NCI-H1417 (cell line): ENCODE measurements around the gene ATOH1.

Experiments used
- DNase-seq, 3 experiments: peaks; one replicate each; lab custom pipeline; 2025; lab: John Stamatoyannopoulos, UW

Gene ATOH1, protein sequence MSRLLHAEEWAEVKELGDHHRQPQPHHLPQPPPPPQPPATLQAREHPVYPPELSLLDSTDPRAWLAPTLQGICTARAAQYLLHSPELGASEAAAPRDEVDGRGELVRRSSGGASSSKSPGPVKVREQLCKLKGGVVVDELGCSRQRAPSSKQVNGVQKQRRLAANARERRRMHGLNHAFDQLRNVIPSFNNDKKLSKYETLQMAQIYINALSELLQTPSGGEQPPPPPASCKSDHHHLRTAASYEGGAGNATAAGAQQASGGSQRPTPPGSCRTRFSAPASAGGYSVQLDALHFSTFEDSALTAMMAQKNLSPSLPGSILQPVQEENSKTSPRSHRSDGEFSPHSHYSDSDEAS

DNA sequence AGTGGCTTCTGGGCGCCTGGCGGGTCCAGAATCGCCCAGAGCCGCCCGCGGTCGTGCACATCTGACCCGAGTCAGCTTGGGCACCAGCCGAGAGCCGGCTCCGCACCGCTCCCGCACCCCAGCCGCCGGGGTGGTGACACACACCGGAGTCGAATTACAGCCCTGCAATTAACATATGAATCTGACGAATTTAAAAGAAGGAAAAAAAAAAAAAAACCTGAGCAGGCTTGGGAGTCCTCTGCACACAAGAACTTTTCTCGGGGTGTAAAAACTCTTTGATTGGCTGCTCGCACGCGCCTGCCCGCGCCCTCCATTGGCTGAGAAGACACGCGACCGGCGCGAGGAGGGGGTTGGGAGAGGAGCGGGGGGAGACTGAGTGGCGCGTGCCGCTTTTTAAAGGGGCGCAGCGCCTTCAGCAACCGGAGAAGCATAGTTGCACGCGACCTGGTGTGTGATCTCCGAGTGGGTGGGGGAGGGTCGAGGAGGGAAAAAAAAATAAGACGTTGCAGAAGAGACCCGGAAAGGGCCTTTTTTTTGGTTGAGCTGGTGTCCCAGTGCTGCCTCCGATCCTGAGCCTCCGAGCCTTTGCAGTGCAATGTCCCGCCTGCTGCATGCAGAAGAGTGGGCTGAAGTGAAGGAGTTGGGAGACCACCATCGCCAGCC, at the start of gene ATOH1:
ATOH1 (plus strand) TSS at position 422 of the 663 bp plus-strand sequence; CDS start at position 596, 174 bp downstream.
- DNase-seq: peak; percentile 22 to 70 (median 61)

DNA sequence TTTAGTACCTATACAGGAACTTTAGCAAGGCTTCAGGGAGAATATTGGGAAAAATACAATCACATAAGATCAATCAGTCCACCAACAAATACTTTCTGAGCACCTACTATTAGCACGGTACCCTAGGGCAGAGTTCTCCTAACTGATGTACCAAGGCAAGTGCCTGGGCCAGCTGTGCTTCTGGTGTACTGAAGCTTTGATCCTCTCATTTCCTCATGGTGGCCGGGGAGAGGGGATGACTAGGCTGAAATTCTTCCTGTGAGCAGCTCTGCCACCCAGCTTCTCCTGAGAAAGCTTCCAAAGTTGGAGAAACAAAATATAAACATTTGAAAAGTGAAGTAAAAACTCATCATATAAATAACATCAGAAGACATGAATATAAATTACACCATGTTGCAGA, 49.3 kb upstream of the ATOH1 start:
- DNase-seq: no peak

DNA sequence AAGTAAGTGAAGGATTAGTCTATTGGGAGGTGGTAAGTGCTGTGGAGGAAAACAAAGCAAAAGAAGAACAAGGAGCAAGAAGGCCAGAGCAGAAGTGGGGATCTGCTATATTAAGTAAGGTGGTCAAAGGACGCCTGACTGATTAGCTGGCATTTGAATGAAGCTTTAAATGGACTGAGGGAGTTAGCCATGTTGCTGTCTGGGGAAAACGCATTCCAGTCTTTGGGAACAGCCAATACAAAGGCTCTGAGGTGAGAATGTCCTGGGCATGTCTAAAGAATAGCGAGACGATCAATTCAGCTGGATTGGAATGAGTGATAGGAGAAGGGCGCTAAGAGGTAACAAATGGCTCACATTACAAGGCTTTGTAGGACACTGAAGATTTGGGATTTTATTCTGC, 48.5 kb upstream of the ATOH1 start:
- no peak for DNase-seq

DNA sequence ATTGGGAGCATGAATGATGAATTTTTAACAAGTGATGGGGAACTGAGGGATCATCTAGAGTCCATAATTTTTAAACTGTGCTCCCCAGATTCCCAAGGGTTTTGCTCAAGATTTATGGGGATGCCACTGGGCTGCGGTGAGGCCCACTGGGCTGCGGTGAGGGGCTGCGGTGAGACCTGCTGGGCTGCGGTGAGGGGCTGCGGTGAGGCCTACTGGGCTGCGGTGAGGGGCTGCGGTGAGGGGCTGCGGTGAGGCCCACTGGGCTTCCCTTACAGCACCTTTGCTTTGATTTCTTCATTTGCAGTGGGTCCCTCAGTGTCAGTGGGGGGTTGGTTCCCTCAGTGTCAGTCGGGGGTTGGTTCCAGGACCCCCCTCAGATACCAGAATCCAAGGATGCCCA, 47.4 kb upstream of the ATOH1 start:
- DNase-seq: no peak

DNA sequence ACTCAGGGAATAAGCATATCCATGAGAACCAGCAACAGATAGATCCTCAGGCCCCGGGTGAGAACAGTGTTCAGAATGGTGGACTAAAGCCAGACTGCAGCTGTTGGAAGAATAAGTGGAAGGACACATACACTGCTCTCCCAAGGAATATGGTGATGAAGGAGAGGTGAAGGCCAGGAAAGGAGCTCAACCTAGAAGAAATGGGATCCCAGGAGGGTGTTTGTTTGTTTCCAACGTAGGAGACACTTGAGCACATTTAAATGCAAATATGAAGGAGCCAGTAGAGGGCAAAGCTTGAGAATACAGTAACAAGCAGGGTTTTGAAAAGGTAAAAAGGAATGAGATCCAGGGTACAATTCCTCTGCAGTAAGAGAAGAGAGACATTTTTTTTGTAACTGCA, 42.4 kb upstream of the ATOH1 start:
- DNase-seq: no peak

DNA sequence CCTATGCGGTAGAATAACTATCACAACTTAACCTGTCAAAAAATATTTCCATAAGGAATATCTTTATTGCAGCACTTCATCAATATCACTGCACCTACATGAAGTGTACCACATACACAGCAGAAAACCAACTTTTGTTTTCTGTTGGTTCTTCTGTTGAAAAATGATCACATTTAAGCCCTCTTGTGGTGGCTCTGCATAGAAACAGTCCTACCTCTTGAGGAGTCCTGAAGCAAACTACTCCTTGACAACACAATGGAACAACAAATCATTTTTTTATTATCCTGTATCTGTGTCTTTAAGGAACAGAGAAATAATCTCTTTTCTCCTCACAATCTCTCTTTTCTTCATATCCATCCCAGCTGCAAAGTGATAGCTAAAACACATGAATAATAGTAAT, 39.8 kb upstream of the ATOH1 start:
- DNase-seq: peak in 2 of 3 experiments; percentile 14 to 51

DNA sequence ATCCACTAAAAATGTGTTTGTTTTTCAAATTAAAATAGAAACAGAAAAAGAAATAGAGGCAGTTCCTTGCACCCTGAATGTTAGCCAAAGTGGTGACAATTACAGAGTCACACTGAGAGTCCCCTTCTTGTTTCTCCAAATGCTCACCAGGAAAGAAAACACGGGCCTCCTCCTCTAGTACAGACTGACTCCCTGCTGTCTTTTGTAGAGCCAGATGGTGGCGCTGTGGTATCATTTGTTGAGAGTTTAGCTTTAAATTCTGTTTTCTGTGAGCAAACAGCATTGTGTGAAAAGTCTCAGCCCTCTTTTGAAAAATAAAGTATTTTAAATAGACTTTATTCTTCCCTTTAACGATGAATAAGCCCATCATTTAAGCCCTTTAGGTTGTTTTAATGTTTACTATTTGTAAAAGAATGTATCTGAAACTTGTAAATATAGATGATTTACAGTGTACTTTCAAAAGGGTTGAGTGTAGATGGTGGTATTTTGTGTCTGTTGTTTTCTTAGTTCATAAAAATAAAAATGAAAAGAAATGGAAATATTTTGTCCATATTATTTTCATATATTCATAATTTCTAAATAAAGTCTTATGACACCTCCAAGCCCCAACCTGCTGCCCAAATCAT, 36.9 kb upstream of the ATOH1 start:
- peak; percentile 12 to 78 (median 64) for DNase-seq

DNA sequence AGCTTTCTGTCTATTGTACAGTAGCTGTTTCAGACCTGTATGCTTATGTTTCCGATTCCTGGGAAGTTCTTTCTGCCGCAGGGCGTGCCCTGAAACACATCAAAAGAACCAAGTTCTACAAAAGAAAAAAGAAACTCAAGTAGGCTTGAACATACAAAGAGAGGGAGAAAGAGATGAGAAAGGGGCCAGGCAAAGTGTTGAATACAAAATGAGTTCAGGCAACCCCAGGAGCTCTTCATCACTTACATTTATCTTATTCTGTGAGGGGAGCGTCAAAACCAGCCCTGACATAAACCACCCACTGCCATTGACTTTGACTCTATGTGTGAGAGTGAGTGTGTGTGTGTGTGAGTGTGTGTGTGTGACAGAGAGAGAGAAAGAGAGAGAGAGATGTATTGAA, 26.5 kb upstream of the ATOH1 start:
- no peak for DNase-seq

DNA sequence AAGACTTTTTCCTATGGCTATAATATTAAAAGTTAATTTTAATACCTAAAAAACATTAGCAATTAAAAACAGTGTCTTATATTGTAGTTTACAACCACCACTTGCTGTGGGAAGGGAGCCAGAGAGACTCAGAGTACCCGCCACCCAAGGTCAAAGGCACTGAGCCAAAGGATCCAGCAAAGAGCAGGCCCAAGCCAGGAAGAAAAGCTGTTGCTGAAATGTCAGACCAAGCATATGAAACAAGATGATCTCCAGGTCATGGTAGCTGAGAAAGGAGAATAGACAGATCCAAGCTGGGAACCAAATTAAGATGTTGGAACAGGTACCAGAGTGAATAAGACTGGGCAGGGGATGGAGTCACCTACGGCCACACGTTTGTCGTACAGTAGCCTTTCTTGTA, 18.8 kb upstream of the ATOH1 start:
- DNase-seq: no peak

DNA sequence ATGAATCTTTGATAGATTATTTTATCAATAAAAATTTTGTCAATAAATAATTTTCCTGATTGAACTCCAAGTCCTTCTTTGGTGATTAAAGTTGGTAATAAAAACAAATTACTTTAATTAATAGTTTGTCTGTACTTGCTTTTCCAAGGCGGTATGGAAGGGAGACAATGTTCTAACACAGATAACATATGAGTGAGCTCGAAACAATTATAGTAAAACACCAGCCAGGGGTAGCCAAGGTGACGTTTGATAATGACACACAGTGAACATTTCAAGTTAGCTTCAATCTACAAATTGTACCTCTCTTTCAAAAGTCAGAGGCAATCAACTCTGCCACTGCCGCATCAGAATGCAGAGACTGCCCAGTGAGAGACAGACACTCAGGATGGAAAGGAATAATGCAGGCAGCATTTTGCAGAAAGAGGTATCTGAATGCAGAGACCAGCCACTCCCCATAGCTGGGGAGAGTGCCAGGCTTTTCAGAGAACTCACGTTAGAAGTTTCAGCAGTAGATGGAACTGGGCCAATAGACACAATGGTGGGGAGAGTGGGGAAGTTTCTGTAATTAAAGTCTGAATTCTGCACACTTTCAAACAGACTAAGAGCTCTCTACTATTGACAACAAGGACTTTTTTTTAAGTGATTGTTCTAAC, 18.1 kb upstream of the ATOH1 start:
- DNase-seq: peak in 1 of 3 experiments; percentile 4

DNA sequence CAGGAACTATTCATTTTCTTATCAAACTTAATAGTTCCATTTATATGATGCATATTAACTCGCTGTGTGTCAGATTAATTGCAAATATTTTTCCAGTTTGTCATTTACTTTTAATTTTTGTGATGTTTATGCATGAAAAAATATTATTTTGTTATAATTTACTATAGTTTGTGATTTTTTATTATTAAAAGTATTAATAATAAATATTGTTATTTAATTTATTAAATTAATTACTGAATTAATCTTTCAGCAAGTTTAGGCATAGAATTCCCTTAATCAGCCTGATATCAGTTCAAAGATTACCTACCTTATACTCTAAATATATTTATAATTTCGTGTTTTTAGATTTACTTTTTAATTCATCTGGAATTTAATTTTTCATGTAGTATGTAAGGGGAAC, 15.5 kb upstream of the ATOH1 start:
- DNase-seq: no peak

DNA sequence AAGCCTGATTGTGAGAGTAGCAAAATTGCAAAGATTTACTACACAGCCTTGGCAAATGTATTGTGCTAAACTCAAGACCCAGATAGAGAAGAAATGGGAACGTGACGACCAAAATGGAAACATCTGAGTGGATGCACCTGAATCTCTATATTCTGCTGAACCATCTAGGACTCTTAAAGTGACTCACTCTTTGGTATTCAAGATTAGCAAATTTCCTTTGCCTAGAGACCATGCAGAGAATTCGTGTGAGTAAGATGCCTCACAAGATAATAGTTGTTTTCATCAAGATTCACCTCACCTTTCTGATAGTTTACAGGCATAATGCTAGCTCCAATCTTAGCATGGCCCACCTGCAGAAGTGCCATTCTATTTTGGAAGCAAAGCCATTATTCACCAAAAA, 14.4 kb upstream of the ATOH1 start:
- no peak for DNase-seq

DNA sequence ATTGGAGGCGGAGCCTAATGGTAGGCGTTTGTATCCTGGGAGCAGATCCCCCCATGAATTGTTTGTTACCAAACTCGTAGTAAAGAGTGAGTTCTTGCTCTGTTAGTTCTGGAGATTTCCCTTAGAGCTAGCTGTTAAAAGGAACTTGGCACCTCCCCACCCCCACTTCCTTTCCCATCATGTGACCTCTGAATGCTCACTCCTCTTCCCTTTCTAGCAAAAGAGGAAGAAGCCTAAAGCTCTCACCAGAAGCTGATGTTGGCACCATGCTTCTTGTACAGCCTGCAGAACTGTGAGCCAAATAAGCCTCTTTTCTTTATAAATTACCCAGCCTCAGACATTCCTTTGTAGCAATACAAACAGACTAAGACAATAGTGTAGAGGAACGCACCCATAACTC, 13.8 kb upstream of the ATOH1 start:
- no peak for DNase-seq

DNA sequence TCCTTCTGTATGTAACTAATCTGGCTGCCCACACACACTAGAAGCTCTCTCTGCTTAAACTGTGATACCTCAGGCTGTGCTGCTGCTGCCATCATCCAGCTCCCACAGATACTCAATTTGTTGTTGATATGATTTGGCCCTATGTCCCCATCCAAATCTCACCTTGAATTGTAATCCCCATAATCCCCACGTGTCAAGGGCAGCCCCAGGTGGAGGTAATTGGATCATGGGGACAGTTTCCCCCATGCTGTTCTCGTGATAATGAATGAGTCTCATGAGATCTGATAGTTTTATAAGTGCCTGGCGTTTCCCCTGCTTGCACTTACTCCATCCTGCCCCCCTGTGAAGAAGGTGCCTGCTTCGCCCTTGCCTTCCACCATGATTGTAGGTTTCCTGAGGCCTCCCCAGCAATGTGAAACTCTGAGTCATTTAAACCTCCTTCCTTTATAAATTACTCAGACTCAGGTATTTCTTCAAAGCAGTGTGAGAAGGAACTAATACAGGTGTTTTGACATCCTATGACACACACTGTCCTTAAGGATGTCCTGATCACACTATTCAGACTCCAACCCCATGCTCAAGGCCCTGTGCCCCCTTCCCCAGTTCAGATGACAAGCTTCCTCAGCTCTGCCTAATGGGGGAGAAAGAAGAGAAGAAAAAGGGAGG, 2.9 kb upstream of the ATOH1 start:
- DNase-seq: no peak

DNA sequence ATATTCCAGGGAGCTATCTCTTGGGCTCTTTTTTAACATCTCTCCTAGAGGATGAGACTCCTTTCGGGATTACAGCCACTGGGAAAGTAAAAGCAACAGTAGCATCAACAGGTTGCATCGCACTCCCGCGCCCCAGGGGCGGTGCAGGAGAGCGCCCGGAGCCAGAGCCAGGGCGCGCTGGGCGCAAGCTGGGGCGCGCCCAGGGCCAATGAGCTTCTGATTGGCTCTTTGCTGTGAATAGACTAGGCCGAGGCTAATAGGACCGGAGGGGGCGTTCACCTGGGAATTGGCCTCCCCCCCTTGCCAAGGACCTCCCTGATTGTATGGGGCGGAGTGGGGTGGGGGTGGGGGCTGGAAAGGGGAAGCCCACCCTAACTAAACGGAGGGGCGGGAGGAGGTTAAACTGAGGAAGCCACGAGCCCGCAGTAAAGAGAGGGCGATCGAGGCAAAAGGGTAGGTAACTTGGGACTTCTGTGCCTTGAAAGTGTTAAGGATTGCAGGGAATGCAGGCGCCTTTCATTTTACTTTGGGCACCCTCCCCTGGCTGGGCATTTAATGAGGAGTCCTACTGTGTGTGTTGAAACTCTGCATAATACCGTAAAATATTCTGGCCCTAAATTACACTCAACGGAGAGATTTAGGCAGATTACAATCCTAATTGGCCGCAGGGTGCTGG, 1.1 kb upstream of the ATOH1 start:
- peak in 2 of 3 experiments; percentile 45 to 58 for DNase-seq

DNA sequence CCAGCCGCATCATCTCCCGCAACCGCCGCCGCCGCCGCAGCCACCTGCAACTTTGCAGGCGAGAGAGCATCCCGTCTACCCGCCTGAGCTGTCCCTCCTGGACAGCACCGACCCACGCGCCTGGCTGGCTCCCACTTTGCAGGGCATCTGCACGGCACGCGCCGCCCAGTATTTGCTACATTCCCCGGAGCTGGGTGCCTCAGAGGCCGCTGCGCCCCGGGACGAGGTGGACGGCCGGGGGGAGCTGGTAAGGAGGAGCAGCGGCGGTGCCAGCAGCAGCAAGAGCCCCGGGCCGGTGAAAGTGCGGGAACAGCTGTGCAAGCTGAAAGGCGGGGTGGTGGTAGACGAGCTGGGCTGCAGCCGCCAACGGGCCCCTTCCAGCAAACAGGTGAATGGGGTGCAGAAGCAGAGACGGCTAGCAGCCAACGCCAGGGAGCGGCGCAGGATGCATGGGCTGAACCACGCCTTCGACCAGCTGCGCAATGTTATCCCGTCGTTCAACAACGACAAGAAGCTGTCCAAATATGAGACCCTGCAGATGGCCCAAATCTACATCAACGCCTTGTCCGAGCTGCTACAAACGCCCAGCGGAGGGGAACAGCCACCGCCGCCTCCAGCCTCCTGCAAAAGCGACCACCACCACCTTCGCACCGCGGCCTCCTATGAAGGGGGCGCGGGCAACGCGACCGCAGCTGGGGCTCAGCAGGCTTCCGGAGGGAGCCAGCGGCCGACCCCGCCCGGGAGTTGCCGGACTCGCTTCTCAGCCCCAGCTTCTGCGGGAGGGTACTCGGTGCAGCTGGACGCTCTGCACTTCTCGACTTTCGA, 654 bp downstream of the ATOH1 start:
- DNase-seq: peak; percentile 18 to 59 (median 56)

DNA sequence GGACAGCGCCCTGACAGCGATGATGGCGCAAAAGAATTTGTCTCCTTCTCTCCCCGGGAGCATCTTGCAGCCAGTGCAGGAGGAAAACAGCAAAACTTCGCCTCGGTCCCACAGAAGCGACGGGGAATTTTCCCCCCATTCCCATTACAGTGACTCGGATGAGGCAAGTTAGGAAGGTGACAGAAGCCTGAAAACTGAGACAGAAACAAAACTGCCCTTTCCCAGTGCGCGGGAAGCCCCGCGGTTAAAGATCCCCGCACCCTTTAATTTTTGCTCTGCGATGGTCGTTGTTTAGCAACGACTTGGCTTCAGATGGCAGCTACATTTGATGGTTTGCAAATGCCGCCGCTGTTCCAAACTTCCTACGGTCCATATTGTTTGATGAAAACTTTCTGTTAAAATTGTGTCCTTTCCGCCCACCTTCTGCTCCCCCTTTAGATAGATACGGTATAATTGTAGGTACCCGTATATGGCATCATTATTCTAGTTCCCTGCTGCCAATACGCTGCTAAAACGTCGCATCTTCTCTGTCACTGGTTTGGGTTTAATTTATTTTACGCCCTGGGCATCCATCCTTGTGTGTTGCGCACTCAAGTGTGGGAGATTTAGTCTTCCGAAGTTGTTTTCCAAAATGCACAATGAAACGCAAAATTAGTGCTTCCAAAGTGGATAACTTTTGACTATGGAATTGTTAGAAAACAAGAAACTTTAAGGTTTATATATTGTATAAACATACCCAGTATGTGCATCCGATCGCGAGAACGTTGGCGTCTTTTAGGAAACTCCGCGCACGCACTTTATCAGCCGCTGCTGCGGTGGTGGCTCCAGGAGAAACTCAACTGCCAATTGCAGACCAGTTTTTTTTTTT, 1.5 kb downstream of the ATOH1 start:
- peak in 1 of 3 experiments; percentile 47 for DNase-seq

DNA sequence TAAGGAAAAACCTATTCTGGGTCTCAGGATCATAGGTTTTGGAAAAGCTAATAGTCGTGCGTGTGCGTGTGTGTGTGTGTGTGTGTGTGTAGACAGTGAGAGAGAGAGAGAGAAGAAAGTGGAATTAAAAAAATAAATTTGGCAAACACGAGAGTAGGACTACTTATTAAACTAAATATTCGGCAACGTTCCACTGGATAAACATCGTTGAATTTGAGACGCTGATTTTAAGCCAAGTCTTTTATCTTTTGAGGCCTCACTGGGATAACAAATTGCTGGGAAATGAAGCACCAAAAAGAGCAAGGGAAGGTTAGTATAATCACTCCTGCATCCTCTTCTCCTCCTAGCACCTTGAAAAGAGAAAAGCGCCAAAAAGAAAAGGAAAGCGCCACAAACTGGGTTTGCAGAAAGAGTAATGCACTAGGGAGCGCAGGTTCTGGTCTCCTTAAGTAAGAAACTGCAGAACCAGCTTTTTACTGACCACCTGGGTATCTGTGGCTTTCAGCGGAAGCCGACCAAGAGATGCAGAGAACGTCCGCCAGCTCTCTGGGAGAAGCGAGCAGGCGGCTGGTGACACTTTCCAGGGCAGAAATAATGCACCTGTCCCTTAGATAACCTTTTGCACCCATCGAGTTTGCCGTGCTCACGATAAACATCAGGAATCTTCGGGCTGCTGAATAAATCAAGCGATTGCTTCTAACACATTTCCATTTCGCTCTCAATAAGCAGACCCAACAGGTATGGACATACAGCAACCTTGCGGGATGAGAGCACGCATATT, 3.4 kb downstream of the ATOH1 start:
- no peak for DNase-seq
